GM21576 (cell line): ENCODE data around the gene RIPOR3.
A peak's percentile ranks its signal among the peaks of the same experiment; 100 is the strongest.

Source experiments
- ATAC-seq: cut with Tn5 transposase; IDR thresholded peaks from one replicate; pipeline ENCODE4 v1.9.1; 2021; ENCODE audit warnings: mild to moderate bottlenecking, moderate library complexity; ENCODE audit not compliant: unreplicated experiment

RIPOR3 gene, protein sequence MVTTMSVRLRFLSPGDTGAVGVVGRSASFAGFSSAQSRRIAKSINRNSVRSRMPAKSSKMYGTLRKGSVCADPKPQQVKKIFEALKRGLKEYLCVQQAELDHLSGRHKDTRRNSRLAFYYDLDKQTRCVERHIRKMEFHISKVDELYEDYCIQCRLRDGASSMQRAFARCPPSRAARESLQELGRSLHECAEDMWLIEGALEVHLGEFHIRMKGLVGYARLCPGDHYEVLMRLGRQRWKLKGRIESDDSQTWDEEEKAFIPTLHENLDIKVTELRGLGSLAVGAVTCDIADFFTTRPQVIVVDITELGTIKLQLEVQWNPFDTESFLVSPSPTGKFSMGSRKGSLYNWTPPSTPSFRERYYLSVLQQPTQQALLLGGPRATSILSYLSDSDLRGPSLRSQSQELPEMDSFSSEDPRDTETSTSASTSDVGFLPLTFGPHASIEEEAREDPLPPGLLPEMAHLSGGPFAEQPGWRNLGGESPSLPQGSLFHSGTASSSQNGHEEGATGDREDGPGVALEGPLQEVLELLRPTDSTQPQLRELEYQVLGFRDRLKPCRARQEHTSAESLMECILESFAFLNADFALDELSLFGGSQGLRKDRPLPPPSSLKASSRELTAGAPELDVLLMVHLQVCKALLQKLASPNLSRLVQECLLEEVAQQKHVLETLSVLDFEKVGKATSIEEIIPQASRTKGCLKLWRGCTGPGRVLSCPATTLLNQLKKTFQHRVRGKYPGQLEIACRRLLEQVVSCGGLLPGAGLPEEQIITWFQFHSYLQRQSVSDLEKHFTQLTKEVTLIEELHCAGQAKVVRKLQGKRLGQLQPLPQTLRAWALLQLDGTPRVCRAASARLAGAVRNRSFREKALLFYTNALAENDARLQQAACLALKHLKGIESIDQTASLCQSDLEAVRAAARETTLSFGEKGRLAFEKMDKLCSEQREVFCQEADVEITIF

DNA sequence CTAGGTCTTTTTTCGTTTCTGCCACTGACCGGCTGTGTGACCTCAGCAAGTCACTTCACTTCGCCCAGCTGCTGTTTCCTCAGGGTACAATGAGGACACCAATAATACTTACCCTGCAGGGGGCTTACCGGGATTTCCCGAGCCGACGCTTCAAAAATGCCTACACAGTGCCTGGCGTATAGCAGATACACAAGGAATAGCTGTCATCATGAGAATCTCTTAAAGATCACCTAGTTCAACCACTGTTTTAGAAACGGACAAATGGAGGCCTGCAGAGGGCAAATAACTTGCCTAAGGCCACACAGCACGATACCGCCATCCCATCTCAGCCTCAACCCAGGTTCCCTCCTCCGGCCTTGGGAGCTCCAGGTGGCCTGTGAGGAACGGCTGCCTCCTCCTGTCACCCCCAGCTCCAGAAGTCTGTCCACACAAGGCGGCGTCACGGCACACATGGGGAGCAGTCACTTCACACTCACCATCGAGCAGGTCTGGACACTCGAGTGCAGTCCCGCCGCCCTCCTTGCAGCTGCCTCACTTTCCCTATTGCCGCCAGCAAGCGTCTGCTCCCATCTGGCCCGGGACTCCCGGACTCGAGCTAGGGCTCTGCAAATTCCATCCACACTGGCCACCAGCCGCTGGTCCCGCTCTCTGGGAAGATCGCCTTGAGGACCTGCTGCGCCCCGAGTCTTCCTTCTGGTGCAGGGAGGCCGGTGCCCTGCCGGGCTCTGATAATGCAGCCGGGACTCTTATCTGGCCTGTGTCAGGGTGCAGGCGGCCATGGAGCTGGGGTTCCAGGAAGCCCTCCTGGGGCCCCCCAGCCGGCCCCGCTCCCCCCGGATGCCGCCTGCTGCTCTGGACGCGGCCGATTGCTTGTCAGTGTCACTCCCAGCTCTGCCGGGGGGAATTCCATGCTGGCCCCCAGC lies at the start of gene RIPOR3:
RIPOR3 (minus strand) TSS at position 893 of the 923 bp plus-strand sequence; CDS start at position 479, 414 bp downstream.
- ATAC-seq, result no peak

DNA sequence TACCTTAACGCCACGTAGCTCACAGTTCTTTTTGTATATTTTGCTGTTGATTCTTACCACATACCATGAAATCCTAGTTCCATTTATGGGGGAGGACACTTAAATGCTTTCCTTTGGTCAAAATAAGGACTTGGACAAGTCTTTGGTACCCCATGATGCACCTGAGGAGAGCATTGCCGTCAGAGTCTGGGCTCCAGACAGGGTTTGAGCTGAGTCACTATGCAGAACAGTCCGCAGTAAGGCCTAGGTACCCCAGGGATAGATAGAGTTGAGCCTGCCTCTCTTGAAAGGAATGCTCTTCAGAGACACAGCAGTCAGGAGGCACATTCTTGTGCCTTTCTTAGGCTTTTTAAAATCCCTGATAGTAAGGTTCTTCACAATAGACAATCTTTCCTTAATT lies 46.0 kb upstream of the RIPOR3 start:
- ATAC-seq, result no peak

DNA sequence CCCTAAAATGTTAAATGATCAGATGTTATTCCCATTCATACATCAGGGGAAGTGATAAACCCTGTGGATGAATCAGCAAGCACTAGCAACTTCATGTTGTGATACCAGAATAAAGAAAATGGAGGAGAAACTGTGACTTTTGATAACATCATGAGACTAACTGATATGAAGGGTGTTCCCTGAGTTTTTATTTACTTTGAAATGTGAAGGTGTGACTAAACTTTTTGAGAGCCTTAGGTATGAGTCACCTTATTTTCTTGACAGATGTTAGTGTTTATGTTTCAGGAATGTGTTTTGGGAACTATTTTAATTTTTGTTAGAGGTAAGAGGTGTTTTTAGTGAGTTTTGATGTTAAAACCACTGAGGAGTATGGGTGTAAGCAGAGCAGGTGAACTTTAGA lies 44.5 kb upstream of the RIPOR3 start:
- ATAC-seq, result no peak

DNA sequence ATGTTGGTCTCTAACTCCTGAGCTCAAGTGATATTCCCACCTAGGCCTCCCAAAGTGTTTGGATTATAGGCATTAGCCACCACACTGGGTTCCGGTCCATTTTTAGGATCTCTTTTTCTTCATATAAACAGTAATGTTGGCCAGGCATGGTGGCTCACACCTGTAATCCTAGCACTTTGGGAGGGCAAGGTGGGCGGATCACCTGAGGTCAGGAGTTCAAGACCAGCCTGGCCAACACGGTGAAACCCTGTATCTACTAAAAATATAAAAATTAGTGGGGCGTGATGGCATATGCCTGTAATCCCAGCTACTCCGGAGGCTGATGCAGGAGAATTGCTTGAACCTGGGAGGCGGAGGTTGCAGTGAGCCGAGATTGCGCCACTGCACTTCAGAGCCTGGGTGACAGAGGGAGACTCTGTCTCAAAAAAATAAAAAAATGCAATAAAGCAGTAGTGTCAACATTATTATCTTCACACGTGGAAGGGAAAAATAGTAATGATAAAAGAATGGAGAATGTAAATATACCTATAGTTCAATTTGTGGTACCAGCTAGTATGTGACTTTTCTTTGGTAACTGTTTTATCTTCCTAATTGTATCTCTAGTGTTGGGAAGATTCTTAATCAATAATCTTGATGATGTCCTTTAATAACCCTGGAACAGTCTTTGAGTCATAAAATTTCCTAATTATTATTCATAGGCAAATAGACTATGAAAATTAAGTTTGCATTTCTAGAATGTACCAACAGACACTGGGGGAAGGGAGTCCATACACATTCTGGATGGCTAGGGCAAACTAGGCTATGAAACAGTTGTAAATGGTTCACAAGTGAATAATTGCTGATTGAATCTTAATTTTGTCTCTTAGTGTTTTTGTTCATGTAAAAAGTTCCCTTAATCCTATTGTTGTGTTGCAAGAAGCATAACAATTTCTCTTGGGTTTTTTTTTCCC lies 43.7 kb upstream of the RIPOR3 start:
- no peak for ATAC-seq

DNA sequence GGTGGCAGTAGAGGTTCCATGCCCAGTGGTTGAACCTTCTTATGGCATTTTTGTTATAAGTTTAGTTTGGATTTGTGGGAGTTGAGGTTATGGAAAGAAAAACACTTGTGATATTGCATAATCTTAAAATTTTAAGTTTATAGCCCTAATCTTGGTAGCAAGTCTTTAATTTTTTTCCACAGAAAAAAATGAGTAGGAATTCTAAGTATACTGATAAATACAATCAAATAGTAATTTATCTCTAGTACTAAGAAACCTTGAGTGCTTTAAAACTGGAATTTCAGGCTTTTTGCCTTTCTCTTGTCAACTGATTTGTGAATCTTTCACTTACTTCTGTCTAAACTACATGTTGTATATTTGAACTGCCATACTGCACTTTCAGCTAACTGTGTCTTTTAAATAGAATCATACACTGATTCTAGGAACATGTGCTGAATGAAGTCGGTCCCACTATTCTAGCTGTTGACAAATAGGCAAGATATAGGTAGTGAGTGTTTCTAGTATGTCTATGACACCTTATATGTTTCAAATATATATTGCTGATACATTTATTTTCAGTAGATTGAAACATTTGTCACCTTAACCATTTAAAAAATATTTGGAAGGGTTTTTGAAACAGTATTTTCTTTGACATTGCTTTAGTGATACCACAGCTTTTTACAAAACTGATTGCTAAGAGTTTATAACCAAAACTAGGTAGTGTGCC lies 42.5 kb upstream of the RIPOR3 start:
- no peak for ATAC-seq

DNA sequence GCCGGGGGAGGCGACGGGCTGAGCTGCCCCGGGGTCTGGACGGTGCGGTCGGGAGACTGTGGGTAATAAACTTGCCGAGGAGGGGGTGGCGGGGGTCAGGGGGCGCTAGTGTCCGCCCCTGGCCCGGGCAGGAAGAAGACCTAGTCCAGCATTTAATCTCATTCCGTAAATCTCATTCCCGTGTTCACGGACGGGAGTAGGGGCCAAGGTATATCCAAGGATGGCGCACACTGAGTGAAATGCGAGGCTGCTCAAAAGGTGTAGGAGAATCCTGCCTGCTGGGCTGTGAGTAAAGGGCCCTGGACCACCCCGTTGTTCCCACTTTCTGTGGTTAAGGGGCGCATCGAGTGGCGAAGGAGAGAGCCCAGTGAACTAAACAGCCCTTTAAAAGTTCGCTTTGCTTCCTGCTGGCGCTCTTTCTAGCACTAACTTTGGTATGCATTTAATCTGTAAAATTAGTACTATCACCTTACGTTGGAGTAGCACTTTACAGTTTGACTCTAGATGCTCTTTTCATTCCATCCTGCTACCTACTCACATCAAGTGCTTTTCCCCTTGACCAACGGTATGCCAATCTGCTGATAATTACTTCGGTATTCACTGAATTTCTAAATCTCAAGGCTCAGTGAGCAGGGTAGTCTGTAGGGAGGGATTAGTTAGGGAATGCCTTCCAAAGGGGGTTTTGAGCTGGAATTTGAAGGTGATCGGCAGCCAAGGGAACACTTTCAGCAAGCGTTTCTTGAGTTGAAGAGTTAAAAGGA lies 40.8 kb upstream of the RIPOR3 start:
- no peak for ATAC-seq

DNA sequence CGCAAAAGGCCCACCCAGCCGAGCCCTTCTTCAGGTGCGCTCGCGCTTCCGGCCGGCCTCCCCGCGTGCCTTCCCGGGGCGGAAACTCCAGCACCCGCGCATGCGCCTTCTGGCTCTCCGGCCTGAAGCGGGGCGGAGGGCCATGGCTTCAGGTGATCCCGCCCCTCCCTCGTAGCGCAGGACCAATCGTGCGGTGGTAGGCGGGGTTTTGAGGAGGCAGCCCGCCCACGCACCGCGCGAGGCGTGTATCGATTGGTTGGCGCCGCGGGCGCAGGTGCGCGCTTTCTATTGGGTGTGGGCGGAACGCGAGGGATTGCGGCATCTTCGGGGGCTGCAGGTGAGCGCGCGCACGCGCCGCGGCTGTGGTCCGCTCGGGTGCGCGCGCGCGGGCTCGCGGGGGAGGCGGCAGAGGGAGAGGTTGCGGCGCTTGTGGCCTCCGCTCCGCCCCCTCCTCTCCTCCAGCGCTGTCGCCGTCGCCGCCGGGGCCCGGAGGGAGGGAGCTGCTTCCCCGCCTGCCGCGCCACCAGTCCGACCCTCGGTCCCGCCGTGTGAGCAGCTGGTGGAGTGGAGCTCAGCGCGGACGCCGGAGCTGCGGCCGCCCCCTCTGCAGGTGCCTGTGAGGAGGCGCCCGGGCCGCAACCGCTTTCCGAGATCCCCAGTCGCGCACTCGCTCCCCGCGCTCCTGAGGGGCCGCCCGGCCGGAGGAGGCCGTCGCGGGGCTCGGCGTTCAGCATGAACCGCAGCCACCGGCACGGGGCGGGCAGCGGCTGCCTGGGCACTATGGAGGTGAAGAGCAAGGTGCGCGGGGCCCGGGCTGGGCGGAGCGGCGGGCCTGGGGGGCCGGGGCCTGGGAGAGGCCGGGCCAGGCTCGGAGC lies 40.0 kb upstream of the RIPOR3 start, which contains the start of gene PARD6B:
PARD6B (plus strand) TSS at position 526 of the 875 bp plus-strand sequence; CDS start at position 733, 207 bp downstream.
- peak; percentile 86 for ATAC-seq

DNA sequence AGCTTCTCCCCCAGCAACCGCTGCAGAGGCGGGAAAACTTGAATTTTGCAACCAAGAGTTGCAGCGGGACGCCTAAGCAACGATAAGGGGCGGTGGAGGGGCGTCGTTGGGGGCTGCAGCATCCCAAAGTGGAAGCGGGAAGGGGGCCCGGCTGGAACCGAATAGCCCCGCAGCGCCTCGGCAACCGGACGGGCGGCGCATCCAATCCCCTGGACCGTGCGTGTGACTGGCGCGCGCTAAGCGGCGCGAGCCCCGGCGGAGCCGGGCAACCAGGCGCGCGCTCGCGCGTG lies 39.4 kb upstream of the RIPOR3 start:
- no peak for ATAC-seq

DNA sequence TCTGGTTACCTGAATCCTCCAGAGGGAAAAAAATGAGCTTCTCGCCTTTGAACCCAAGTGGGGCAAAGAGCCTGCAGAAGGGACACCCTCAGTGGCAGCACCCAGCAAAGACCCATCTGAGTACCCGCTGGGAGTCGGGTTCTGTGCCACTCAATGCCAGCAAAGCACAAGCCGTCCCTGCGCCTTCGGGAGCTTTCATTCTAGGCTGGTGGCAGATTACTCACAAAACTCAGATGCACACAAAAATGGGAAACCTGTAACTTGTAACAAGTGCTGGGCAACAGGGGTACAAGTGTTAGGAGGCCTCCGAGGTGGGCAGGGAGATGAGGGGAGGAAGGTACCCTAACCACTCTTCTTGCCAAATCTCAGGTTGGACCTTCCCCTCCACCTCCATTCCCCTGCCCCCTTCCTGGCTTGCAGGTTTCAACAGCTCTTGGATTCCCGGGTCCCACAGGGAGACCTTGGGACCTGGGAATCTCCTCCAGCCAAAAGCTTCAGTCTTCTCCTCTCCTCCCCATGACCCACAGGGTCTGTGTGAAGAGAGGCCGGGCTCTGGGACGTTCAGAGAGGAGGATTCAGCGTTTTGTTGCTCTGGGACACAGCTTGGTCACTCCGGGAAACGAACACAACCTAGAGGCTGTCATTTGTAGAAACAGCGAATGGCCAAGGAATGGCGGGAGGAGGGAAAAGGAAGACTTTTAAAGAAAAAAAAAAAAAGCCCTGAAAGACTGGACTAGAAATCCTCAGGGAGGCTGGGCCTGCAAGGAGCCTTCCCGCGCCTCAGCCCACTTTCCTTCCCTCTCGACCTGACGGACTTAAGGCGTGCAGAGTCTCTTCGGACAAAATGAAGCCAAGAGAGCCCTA lies 38.8 kb upstream of the RIPOR3 start:
- no peak for ATAC-seq

DNA sequence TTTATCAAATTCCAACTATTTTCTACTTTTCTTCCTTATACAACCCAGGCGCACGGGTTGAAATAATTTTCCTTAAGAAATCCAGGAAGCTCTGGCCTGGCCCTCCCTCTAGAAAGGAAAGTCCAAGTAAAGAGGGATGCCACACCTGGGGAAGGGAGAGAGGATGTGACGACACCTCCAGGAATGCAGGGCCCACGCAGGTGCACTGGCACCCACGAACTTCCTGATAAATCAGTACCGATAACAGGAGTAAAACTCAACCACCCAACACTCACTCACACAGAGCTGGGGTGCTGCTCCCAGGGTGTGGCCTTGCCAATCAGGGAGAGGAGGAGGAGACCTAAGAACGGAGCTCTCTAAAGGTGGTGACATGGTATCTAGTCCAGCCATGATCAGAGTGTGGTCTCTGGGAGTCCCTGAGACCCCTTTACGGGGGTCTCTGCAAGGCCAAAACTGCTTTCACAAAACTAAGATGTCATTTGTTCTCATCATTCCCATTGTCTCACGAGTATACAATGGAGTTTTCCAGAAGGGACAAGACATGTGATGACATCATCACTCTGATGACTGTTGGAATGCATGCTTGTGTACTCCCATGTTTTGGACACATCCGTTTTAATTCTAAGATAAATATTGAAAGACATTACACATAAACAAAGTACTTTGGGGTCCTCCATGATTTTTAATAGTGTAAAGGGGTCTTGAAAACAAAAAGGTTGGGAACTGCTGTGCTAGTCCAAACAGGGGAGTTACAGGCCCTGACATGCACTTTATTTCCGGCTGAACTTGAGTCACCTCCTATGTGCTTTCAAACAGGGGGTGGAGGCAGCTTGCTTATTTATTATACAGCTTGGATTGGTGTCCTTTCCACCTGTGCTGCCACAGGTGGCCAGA lies 37.9 kb upstream of the RIPOR3 start:
- no peak for ATAC-seq

DNA sequence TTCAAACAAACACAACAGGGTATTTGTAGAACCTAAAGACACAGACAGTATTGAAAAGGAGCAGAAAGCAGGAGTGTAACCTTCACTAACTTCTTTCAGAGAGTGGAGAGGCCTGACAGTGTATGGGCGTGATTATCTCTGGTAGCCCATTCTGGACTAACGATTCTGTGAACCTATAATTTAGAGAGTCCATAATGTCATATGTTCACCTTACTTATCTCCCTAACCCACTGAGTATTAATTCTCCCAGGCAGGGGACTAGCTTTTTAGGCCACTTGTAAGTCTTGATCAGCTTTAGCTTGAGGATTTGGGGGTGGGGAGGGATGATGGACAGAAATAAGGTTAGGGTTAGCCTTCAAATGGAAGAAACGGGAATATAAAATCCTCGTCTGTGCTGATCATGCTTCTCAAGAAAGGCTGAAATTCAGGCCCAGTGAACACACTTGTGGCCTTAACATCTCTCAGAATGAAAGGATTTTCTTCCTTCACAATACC lies 37.2 kb upstream of the RIPOR3 start:
- no peak for ATAC-seq

DNA sequence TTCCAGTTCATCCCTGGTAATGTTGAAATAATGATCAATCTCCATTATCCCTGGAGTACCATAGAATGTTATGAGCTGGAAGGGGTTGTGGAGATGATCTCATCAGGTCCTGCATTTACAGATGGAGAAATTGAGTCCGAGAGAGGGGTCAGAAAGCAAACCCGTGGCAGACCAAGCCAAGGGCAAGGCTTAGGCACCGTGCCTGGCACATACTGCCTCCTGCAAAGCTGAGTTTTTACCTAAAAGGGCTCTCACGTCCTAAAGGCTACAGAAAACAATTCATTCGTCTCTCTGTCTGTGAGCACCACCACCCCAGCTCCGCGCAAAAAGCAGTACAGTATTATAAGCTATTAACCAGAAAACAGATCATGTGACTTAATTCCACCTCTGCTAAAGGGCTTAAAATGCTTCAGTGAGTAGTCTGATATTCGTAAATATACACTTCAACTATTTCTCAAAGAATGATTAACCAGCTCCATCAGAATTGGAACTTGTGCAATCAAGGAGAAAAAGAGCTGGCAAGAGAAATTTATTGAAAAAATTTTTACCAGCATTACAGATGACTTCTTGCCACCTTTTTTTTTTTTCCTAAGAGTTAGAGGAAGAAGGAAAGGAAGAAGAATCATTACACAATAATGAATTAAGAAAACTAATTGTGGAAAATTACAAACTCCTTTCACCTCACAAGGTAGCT lies 36.6 kb upstream of the RIPOR3 start:
- no peak for ATAC-seq

DNA sequence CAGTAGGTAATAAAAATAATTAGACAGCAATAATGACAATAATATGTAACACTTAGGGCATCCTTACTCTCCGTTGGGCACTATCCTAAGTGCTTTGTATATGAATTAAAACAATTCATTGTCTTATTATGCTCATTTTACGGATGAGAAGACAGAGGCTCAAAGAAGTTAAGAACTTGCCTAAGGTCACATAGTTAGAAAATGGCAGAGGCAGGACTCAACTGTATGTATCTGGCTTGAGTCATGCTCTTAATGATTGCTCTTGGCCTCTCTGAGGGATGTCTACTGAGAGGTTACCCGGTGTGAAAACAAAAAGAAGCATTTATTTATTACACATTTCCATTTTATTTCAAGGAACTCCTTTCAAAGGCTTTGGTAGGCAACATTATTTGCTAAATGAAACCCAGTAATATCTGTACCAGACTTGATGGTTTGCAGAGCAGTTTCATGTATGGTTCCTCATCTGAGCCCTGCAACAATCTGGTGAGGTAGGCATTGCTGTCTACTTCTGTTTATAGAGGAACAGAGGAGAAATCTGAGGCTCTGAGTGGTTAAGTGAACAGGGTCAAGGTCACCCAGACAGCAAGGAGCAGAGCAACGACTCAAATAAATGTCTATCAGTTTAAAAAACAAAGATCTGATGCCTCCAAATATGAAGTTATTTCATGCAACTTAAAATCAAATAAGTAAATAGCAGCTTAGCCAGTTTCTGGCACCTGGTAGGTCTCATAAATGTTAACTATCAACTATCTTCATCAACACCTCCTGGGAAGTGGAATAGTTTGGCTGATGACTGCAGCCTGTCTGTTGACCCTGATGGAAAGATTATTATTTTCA lies 35.8 kb upstream of the RIPOR3 start:
- no peak for ATAC-seq

DNA sequence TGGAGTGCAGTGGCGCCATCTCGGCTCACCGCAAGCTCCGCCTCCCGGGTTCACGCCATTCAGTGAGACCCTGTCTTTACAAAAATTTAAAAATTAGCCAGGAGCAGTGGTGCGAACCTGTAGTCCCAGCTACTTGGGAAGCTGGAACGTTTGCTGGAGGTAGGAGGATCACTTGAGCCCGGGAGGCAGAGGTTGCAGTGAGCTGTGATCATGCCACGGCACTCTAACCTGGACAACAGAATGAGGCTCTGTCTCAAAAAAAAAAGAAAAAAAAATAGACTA lies 34.3 kb upstream of the RIPOR3 start:
- no peak for ATAC-seq
